Stimulated activated effector memory CD8-positive, alpha-beta T cell treated with anti-CD3 and anti-CD28 coated beads, Interleukin-12 subunit alpha, Interleukin-12 subunit beta, amount 100 ng/mL, for 72 hours (primary cell): ENCODE measurements around the gene SNX4.
"Not testable (repeated sequence)": the region's sequence is repeated elsewhere in the genome, so short reads cannot be mapped to it uniquely, and the experiment has no call there.

Experiments
- ATAC-seq: fragments of 150-1000 bp; cut with Tn5 transposase; 2 replicates; pipeline ENCODE4 v1.10.0; 2021
- DNase-seq, 2 donors: peaks; one replicate each; pipeline ENCODE4 v3.0.0; 2021 to 2022; ENCODE audit warnings: low spot score in 2 of 2
- H3K27ac Mint-ChIP-seq: one replicate; pipeline ENCODE4 v1.8.0; 2022; ENCODE audit warnings: mild to moderate bottlenecking, mixed read lengths
- H3K36me3 Mint-ChIP-seq: one replicate; pipeline ENCODE4 v1.8.0; 2022; ENCODE audit warnings: mild to moderate bottlenecking, mixed read lengths
- H3K4me1 Mint-ChIP-seq: one replicate; pipeline ENCODE4 v1.8.0; 2022; ENCODE audit warnings: mixed read lengths
- H3K4me3 Mint-ChIP-seq: one replicate; pipeline ENCODE4 v1.8.0; 2022; ENCODE audit warnings: mild to moderate bottlenecking, mixed read lengths
- H3K9me3 Mint-ChIP-seq: one replicate; pipeline ENCODE4 v1.8.0; 2022; ENCODE audit warnings: mixed read lengths

SNX4 gene

DNA sequence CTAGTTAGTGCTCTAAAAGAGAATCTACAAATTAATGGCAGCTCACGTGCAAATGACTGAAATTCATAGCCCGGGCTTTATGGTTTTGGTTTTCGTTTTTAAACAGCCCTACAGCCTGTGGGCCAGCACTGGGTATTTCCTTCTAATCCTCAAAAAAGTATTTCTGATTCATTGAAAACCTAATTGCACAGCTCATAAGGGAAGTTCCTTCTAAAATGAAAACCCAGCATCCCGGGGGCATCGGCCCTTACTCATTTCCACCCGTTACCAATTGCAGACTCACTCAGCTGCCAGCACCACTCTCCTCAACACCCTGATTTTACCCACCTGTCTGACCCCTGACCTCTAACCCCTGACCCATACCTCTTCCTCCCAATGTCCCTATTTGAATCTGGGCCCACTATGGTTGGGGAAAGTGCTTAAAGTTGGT is 85.4 kb downstream of the SNX4 start:
- H3K4me1 Mint-ChIP-seq, result peaks cover 8% of the 10 kb centered on the region
- peak overlapping the region; percentile 32 for H3K27ac Mint-ChIP-seq
- H3K4me3 Mint-ChIP-seq, result no peak overlapping the region
- H3K9me3 Mint-ChIP-seq, result no peaks in the 10 kb centered on the region
- no peaks in the 10 kb centered on the region for H3K36me3 Mint-ChIP-seq
- ATAC-seq (peak; percentile 91), DNase-seq (peak in 1 of 2 donors; percentile 72)

DNA sequence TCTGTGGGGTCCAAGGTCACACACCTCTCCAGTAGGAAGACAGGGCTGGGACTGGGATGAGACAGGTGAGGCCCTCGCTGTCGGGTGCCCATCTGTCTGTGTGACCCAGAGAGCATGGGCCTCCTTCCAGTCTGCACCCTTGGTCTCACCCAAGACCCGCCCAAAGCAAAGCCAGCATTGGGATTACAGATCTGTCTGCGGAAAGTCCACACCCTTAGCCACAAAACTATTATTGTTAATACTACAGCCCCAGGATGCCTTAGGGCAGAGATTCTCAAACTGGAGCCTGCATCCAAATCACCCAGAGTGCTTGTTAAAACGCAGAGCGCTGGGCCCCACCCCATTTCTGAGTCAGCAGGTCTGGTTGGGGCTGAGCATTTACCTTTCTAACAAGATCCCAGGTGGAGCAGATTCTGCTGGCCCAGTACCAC is 86.4 kb downstream of the SNX4 start:
- no peak for ATAC-seq
- Mint-ChIP-seq H3K4me1 (peaks cover 8% of the 10 kb centered on the region), H3K4me3 (no peak overlapping the region), H3K27ac (no peak overlapping the region), H3K36me3 (no peaks in the 10 kb centered on the region), H3K9me3 (no peaks in the 10 kb centered on the region)
- DNase-seq, result no peak

DNA sequence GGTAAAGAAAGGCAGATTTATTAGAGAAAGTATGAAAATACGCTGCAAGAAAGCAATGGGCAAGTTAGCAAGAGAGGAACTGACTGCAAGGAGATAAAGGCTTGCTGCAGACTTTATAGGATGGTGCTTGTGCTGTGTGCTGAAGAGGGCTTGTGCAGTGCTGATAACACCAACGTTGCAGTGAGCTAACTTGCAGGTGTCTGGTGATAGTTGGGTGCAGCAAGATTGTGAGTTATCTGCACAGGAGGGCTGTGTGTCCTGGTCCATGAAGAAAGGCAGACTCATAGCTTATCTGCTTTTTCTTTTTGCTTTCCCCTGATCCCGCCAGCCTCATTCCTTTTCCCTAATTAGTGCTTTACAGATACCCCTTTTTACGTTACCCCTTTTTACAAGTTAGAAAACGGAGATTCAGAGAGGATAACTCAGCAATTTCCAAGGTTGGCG is 86.9 kb downstream of the SNX4 start:
- no peak for ATAC-seq
- H3K4me1 Mint-ChIP-seq, result peaks cover 8% of the 10 kb centered on the region
- no peak overlapping the region for H3K4me3 Mint-ChIP-seq
- no peaks in the 10 kb centered on the region for H3K36me3 Mint-ChIP-seq
- H3K9me3 Mint-ChIP-seq, result no peaks in the 10 kb centered on the region
- no peak for DNase-seq
- H3K27ac Mint-ChIP-seq, result no peak overlapping the region

DNA sequence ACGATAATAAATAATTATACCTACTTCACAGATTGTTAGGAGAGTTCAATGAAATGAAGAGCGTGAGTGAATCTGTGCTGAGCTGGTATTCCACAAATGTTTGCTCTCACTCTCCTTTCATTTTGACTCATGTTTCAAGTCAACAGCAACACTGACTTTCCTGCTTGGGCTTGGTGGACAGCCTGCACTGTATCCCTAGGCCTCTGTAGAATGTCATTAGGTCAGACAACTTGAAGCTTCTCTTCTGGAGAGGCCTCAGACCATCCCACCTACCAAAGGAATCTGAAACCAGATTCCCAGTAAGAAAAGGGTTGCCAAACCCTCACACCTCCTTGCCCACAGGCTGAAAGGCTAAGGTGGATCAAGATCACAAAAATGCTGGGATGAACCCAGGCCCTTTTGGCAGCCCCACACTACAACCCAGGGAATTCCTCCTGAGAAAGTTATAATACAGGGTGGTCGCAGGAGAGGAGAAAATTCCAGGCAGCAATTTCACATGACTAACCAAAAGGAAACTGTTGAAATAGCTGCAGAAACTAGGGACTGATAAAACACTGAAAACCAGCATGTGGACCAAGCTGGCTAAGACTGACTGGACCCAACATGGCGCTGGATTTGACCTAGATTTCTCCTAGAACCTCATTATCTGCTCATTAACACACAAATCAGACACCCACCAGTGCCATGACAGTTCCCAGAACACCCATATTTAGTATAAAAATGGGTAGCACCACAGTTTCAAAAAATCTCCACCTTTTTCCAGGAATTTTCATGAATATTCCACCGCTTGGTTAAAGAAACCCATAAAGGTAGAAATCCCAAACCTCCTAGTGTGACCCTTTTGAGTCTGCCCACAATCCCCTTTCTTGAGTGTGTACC is 87.9 kb downstream of the SNX4 start:
- no peak overlapping the region for H3K27ac Mint-ChIP-seq
- H3K9me3 Mint-ChIP-seq, result no peaks in the 10 kb centered on the region
- H3K4me3 Mint-ChIP-seq, result no peak overlapping the region
- peaks cover 8% of the 10 kb centered on the region for H3K4me1 Mint-ChIP-seq
- no peaks in the 10 kb centered on the region for H3K36me3 Mint-ChIP-seq
- DNase-seq (no peak), ATAC-seq (no peak)

DNA sequence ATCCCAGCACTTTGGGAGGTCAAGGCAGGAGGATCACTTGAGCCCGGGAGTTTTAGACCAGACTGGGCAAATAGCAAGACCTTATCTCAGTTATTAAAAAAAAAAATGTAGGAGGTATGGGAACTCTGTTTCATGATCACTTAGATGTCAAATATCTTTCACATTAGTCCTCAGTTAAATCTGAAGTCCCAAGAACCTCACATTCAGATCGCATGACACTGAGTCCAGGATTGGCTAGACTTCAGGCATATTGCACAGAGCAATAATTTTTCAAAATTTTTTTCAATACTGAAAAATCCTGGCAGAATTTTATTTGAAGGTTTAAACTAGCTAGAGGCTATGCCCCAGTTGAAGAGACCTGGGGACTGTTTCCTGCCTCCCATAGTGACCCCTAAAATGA is 88.6 kb downstream of the SNX4 start:
- Mint-ChIP-seq H3K9me3 (no peaks in the 10 kb centered on the region), H3K4me3 (no peak overlapping the region), H3K4me1 (peaks cover 8% of the 10 kb centered on the region), H3K36me3 (no peaks in the 10 kb centered on the region), H3K27ac (no peak overlapping the region)
- DNase-seq (no peak), ATAC-seq (no peak)

- no peaks in the 10 kb centered on the region for H3K36me3 Mint-ChIP-seq
- no peak overlapping the region for H3K4me3 Mint-ChIP-seq
- H3K9me3 Mint-ChIP-seq, result no peaks in the 10 kb centered on the region
- DNase-seq (no peak), ATAC-seq (no peak)
- no peaks in the 10 kb centered on the region for H3K4me1 Mint-ChIP-seq
- H3K27ac Mint-ChIP-seq, result no peak overlapping the region
Measured at GRCh38 chr3:125428216-125428830, 91.7 kb downstream of the SNX4 start.

DNA sequence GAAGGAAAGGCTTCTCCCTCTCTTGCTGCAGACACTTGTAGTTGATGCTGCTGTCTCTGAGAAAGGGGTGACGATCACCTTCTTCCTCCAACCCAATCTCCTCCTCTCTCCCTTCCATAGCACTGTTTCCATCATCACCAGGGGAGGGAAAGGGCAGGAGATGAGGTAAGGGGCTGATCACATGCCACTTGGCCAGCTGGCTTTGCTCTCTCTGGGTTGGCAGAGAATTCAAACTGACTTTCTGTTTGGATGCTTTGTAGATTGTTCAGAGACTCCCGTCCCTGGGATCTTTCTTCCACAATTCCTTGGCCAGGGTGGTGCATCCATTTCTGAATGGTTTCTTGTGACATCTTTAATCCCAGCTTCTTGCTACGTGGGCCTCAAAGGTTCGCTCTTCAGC is 101.7 kb downstream of the SNX4 start:
- H3K9me3 Mint-ChIP-seq, result no peaks in the 10 kb centered on the region
- DNase-seq (no peak), ATAC-seq (no peak)
- H3K36me3 Mint-ChIP-seq, result no peaks in the 10 kb centered on the region
- H3K4me1 Mint-ChIP-seq, result no peaks in the 10 kb centered on the region
- H3K4me3 Mint-ChIP-seq, result no peak overlapping the region
- H3K27ac Mint-ChIP-seq, result no peak overlapping the region

GRCh38 chr3:125416235-125416634 is 103.8 kb downstream of the SNX4 start:
- DNase-seq (no peak), ATAC-seq (no peak)
- Mint-ChIP-seq H3K4me3 (no peak overlapping the region), H3K27ac (no peak overlapping the region), H3K9me3 (no peaks in the 10 kb centered on the region), H3K36me3 (no peaks in the 10 kb centered on the region), H3K4me1 (no peaks in the 10 kb centered on the region)

DNA sequence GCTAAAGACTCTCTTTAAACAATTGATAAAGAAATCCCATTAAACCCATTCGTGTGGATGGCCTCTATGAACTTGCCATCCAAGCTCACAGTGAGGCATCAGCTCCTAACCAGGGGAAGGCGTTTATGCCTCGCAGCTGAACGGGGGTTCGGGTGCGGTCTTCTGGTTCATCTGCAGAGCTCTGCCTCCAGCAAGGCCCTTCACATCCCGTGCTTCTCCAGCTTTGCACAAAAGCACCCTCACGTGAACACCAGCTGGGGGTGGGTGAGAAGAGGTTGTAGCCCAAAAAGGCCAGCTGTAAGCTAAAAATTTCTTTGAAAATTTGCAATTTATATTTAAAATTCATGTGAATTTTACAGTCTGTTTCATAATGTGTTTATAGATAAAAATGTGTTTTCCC is 105.3 kb downstream of the SNX4 start:
- H3K36me3 Mint-ChIP-seq, result no peaks in the 10 kb centered on the region
- ATAC-seq, result no peak
- no peak overlapping the region for H3K27ac Mint-ChIP-seq
- H3K4me1 Mint-ChIP-seq, result no peaks in the 10 kb centered on the region
- H3K9me3 Mint-ChIP-seq, result no peaks in the 10 kb centered on the region
- DNase-seq, result no peak
- no peak overlapping the region for H3K4me3 Mint-ChIP-seq

GRCh38 chr3:125410922-125411321 is 109.1 kb downstream of the SNX4 start:
- no peak overlapping the region for H3K27ac Mint-ChIP-seq
- DNase-seq, result no peak
- peaks cover 4% of the 10 kb centered on the region for H3K9me3 Mint-ChIP-seq
- H3K36me3 Mint-ChIP-seq, result no peaks in the 10 kb centered on the region
- H3K4me3 Mint-ChIP-seq, result no peak overlapping the region
- H3K4me1 Mint-ChIP-seq, result no peaks in the 10 kb centered on the region
- no peak for ATAC-seq

DNA sequence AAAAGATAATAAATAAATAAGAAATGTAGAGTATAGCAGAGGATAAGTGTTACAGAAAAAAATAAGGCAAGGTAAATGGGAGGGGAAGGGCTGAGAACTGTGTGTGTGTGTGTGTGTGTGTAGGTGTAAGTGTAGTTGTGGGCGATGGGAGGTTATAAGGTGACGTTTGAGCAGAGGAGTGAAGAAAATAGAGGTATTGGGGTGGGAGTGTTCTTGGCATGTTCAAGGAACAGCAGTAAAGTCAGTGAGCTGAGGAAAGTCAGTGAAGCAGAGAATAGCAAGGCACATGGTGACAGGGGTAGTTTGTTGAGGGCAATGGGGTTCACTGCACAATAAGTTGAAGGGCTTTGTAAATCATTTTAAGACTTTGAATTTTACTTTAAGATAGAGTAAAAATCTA is 113.9 kb downstream of the SNX4 start:
- H3K9me3 Mint-ChIP-seq, result peaks cover 11% of the 10 kb centered on the region
- H3K27ac Mint-ChIP-seq, result no peak overlapping the region
- H3K36me3 Mint-ChIP-seq, result no peaks in the 10 kb centered on the region
- no peak overlapping the region for H3K4me3 Mint-ChIP-seq
- DNase-seq (no peak), ATAC-seq (no peak)
- no peaks in the 10 kb centered on the region for H3K4me1 Mint-ChIP-seq

DNA sequence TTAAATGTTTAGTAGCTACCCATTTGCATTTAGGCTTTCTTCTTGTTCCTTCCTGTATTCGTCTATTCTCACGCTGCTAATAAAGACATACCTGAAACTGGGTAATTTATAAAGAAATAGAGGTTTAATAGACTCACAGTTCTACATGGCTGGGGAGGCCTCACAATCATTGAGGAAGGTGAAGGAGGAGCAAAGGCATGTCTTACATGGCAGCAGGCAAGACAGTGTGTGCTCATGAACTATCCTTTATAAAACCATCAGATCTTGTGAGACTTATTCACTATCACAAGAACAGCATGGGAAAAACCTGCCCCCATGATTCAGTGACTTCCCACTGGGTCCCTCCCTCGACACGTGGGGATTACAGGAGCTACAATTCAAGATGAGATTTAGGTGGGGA is 114.5 kb downstream of the SNX4 start:
- not testable (repeated sequence) for H3K4me3 Mint-ChIP-seq, DNase-seq, H3K4me1 Mint-ChIP-seq

GRCh38 chr3:125403789-125404188 is 116.2 kb downstream of the SNX4 start:
- Mint-ChIP-seq H3K36me3 (no peaks in the 10 kb centered on the region), H3K9me3 (peaks cover 11% of the 10 kb centered on the region), H3K27ac (no peak overlapping the region), H3K4me3 (no peak overlapping the region), H3K4me1 (no peaks in the 10 kb centered on the region)
- ATAC-seq (no peak), DNase-seq (no peak)

More for the DNA sequence above, 114.5 kb downstream of the SNX4 start:
- peaks cover 11% of the 10 kb centered on the region for H3K9me3 Mint-ChIP-seq
- H3K36me3 Mint-ChIP-seq, H3K27ac Mint-ChIP-seq, ATAC-seq: not testable (repeated sequence)

GRCh38 chr3:125402639-125403038 is 117.4 kb downstream of the SNX4 start:
- Mint-ChIP-seq H3K27ac (no peak overlapping the region), H3K36me3 (no peaks in the 10 kb centered on the region), H3K4me3 (no peak overlapping the region), H3K9me3 (peaks cover 11% of the 10 kb centered on the region), H3K4me1 (no peaks in the 10 kb centered on the region)
- no peak for DNase-seq
- ATAC-seq, result no peak

DNA sequence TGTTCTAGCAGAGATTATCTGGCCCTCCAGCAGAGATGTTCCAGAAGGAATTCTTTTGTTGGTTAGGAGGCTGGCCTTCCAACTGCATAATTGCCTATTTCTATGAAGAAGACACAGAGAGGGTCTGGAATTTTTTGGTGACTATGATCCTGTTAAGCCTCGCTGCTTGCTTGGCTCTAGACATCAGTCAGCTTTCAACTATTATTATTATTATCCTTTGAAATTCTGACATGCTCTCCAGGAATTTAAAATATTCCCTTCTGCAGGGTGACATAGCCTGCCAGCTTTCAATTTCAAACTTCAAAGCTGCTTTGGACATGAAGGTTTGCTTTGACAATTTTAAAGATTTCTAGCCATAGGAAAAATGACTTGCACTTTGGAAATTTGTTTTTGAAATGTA is 118.6 kb downstream of the SNX4 start:
- peaks cover 11% of the 10 kb centered on the region for H3K9me3 Mint-ChIP-seq
- no peak overlapping the region for H3K4me3 Mint-ChIP-seq
- ATAC-seq (no peak), DNase-seq (no peak)
- H3K36me3 Mint-ChIP-seq, result no peaks in the 10 kb centered on the region
- no peaks in the 10 kb centered on the region for H3K4me1 Mint-ChIP-seq
- H3K27ac Mint-ChIP-seq, result no peak overlapping the region

GRCh38 chr3:125398952-125399351 is 121.0 kb downstream of the SNX4 start:
- no peak for DNase-seq
- Mint-ChIP-seq H3K4me3 (no peak overlapping the region), H3K36me3 (no peaks in the 10 kb centered on the region), H3K27ac (no peak overlapping the region), H3K4me1 (no peaks in the 10 kb centered on the region), H3K9me3 (no peaks in the 10 kb centered on the region)
- no peak for ATAC-seq
